GM12878 (cell line): Measurements from ENCODE around the gene DUSP18. TPM values are rescaled to one million over a fixed set of nuclear protein-coding genes. Genes with fewer than 3 reads are reported as not detected.

Source experiments
- ATAC-seq: fragments of 200-7000 bp; cut with Tn5 transposase; 3 replicates; pipeline ENCODE4 v1.9.1; 2020; ENCODE audit warnings: mild to moderate bottlenecking, moderate library complexity
- BruUV-seq: library from RNA; stranded (reverse); fragments of 400-500 nt; replicated peaks from 2 replicates; lab custom pipeline; 2021; lab: Mats Ljungman, UMichigan
- CTCF ChIA-PET: fragments of 300-600 bp; sonication (Branson Sonifier 250); formaldehyde crosslinking; extraction: SDS; loops from one replicate; lab custom pipeline; 2021; ENCODE audit warnings: inconsistent platforms; lab: Yijun Ruan, JAX
- POLR2A ChIA-PET: fragments of 350-600 bp; formaldehyde crosslinking; extraction: SDS; loops from one replicate; lab custom pipeline; 2021; ENCODE audit warnings: inconsistent platforms; lab: Charles Lee
- RAD21 ChIA-PET: fragments of 300-600 bp; sonication (Branson Sonifier 250); formaldehyde crosslinking; loops from one replicate; lab custom pipeline; 2023; ENCODE audit warnings: antibody characterized with exemption; ENCODE audit not compliant: unreplicated experiment; lab: Charles Lee
- SMC1A ChIA-PET: fragments of 300-600 bp; sonication (Branson Sonifier 250); formaldehyde crosslinking; loops from one replicate; lab custom pipeline; 2023; ENCODE audit not compliant: unreplicated experiment, uncharacterized antibody; lab: Charles Lee
- DNase-seq: peaks from one replicate; pipeline ENCODE4 v3.0.0-alpha.2; 2011; ENCODE audit warnings: low read depth, low spot score
- FAIRE-seq: peaks from 3 replicates; lab custom pipeline; 2011; peaks lifted over from hg19 to GRCh38; lab: Jason Lieb, UNC
- H2AFZ ChIP-seq: 2 replicates; pipeline ENCODE4 v1.6.0; 2011; ENCODE audit warnings: low read depth, low read length, control low read depth; ENCODE audit not compliant: control insufficient read depth
- H3K27ac ChIP-seq: 2 replicates; pipeline ENCODE4 v1.5.1; 2011; ENCODE audit warnings: control low read depth; ENCODE audit not compliant: control insufficient read depth, insufficient read depth
- H3K27me3 ChIP-seq, 2 experiments: replicated peaks in 1 of 2; 2 replicates each; pipeline versions ENCODE4 v1.6.0 to v1.6.1; 2011; ENCODE audit warnings: low read length in 1 of 2; ENCODE audit not compliant: control insufficient read depth in 2 of 2, insufficient read depth in 2 of 2
- H3K36me3 ChIP-seq, 2 experiments: 2 replicates each; pipeline ENCODE4 v1.5.1; 2011; ENCODE audit warnings: low read length in 1 of 2; ENCODE audit not compliant: control insufficient read depth in 2 of 2, insufficient read depth in 2 of 2
- H3K4me1 ChIP-seq: 2 replicates; pipeline ENCODE4 v1.6.1; 2011; ENCODE audit warnings: mild to moderate bottlenecking, low read length, moderate library complexity, mixed read lengths; ENCODE audit not compliant: control insufficient read depth, insufficient read depth
- H3K4me2 ChIP-seq: 2 replicates; pipeline ENCODE4 v1.6.0; 2011; ENCODE audit warnings: control low read depth; ENCODE audit not compliant: control insufficient read depth, insufficient read depth
- H3K4me3 ChIP-seq: fragments of 200-600 bp; sonication (generic); 2 replicates; pipeline ENCODE4 v1.5.1; 2016
- H3K79me2 ChIP-seq: 2 replicates; pipeline ENCODE4 v1.6.0; 2011; ENCODE audit warnings: low read length; ENCODE audit not compliant: control insufficient read depth, insufficient read depth
- H3K9ac ChIP-seq: 2 replicates; pipeline ENCODE4 v1.8.0; 2011; ENCODE audit warnings: low read length, control low read depth, mixed read lengths; ENCODE audit not compliant: control insufficient read depth, insufficient read depth
- H3K9me3 ChIP-seq: replicated peaks from 3 replicates; pipeline ENCODE4 v1.5.1; 2011; ENCODE audit warnings: mild to moderate bottlenecking, low read length; ENCODE audit not compliant: control insufficient read depth, insufficient read depth
- H4K20me1 ChIP-seq: 2 replicates; pipeline ENCODE4 v1.6.0; 2011; ENCODE audit not compliant: control insufficient read depth, insufficient read depth
- BACH1 ChIP-seq: fragments of 450-650 bp; IDR thresholded peaks from 2 replicates; pipeline ENCODE4 v1.6.1; 2017; ENCODE audit warnings: mild to moderate bottlenecking, borderline replicate concordance
- BHLHE40 ChIP-seq, 2 experiments: fragments of 450-650 bp in 1 of 2; IDR thresholded peaks; 2 replicates each; pipeline ENCODE4 v1.6.1; 2011 to 2017; ENCODE audit warnings: low read depth in 2 of 2, borderline replicate concordance in 1 of 2, improper control_type of control experiment in 1 of 2, low read length in 1 of 2, mild to moderate bottlenecking in 1 of 2
- CTCF ChIP-seq, 3 experiments: IDR thresholded peaks in 2 of 3; conservative IDR thresholded peaks in 1 of 3; 2 replicates each; pipeline ENCODE4 v1.5.1; 2011; ENCODE audit warnings: low read depth in 3 of 3, low read length in 3 of 3, mild to moderate bottlenecking in 3 of 3, control low read depth in 2 of 3, moderate library complexity in 2 of 3, inconsistent platforms in 1 of 3, mixed read lengths in 1 of 3; ENCODE audit not compliant: control insufficient read depth in 2 of 3, insufficient read depth in 1 of 3; ENCODE audit errors: extremely low read depth in 1 of 3
- LARP7 ChIP-seq: fragments of 450-650 bp; IDR thresholded peaks from 2 replicates; pipeline ENCODE4 v1.6.1; 2017; ENCODE audit warnings: mild to moderate bottlenecking
- NR2F1 ChIP-seq: fragments of 450-650 bp; conservative IDR thresholded peaks from 2 replicates; pipeline ENCODE4 v1.6.1; 2017; ENCODE audit warnings: mild to moderate bottlenecking
- PKNOX1 ChIP-seq: fragments of 450-650 bp; IDR thresholded peaks from 2 replicates; pipeline ENCODE4 v1.6.1; 2016; ENCODE audit warnings: mild to moderate bottlenecking
- POLR2A ChIP-seq: IDR thresholded peaks from 2 replicates; pipeline ENCODE4 v1.6.1; 2011; ENCODE audit warnings: low read depth, mild to moderate bottlenecking, low read length
- RELB ChIP-seq: fragments of 450-650 bp; IDR thresholded peaks from 2 replicates; pipeline ENCODE4 v1.6.1; 2017; ENCODE audit warnings: low read depth, mild to moderate bottlenecking, moderate library complexity
- RFX5 ChIP-seq: IDR thresholded peaks from 2 replicates; pipeline ENCODE4 v1.6.1; 2011; ENCODE audit warnings: low read depth, low read length, improper control_type of control experiment
- SMC3 ChIP-seq: IDR thresholded peaks from 2 replicates; pipeline ENCODE4 v1.6.1; 2011; ENCODE audit warnings: low read length, improper control_type of control experiment, borderline replicate concordance
- SRF ChIP-seq, 2 experiments: IDR thresholded peaks; 2 replicates each; pipeline ENCODE4 v1.6.1; 2011; ENCODE audit warnings: low read depth in 2 of 2, low read length in 2 of 2, mild to moderate bottlenecking in 1 of 2, moderate library complexity in 1 of 2
- WGBS: methylation state at CpG from one replicate; pipeline ENCODE4 v1.1.6; 2016; ENCODE audit warnings: low lambda C conversion rate; ENCODE audit not compliant: insufficient replicate concordance, insufficient coverage; ENCODE audit errors: missing lambda C conversion rate; 5-methylcytosine and 5-hydroxymethylcytosine counted together
- in situ Hi-C: fragments of 300-500 bp; cut with MboI; formaldehyde crosslinking; loops from 9 replicates; pipeline ENCODE4 v1.14.3; 2018; ENCODE audit warnings: mixed read lengths
- intact Hi-C: fragments of 100-400 bp; cut with micrococcal nuclease; formaldehyde crosslinking; loops from one replicate; pipeline ENCODE4 v1.14.2; 2022; ENCODE audit not compliant: unreplicated experiment
- polyA plus RNA-seq, 11 experiments: library from polyadenylated mRNA; depleted of rRNA in 4 of 11; unstranded in 6 of 11; stranded (reverse) in 5 of 11; fragments of >200 nt; fragmentation: Nextera tagmentation in 4 of 11; fragmentation: Illumina TruSeq in 1 of 11; extraction: Ambion mirVana in 4 of 11; extraction: Trizol in 1 of 11; gene quantifications; 1 replicate in 1 of 11; 2 replicates in 10 of 11; pipeline versions ENCODE4 v1.2.1 to v1.2.3, GENCODE V29; 2011 to 2016; ENCODE audit warnings: inconsistent platforms in 2 of 11, missing spikeins in 2 of 11, low read depth in 1 of 11
- total RNA-seq, 4 experiments: library from RNA; depleted of rRNA in 3 of 4; stranded (reverse); fragments of >200 nt in 3 of 4; fragmentation: Illumina TruSeq in 1 of 4; extraction: Trizol in 1 of 4; gene quantifications; 2 replicates each; pipeline versions ENCODE4 v1.2.1 to v1.2.3, GENCODE V29; 2013 to 2021

DUSP18 gene
- total and polyA plus RNA-seq, 10 of the 15 experiments (the other 5 are each of a cell fraction or from before 2014, with no cell fraction given) = 1.9 to 11.9 (median 7.7) TPM

GRCh38 chr22:30694640-30695350 is 27.1 kb upstream of the DUSP18 start, which contains the start of gene OSBP2:
OSBP2 (plus strand) TSS chr22:30694874; CDS start chr22:30694910, 36 bp downstream.
- in situ Hi-C loops = no loop called here
- Histone ChIP-seq H3K9ac (peak within 1 kb of the TSS; percentile 69), H3K27ac (no peak within 1 kb of the TSS), H3K27me3 (no peaks in the 10 kb centered on the region; a peak in 1 of 4 replicates), H3K4me1 (no peaks in the 10 kb centered on the region; the same call in 1 of the 2 replicates), H3K36me3 (no peaks in the 10 kb centered on the region), H2AFZ (peak within 1 kb of the TSS; percentile 83), H3K9me3 (no peaks in the 10 kb centered on the region), H3K79me2 (no peaks in the 10 kb centered on the region), H3K4me3 (peak within 1 kb of the TSS; percentile 87; the same call in 1 of the 2 replicates), H3K4me2 (peak within 1 kb of the TSS; percentile 95), H4K20me1 (no peaks in the 10 kb centered on the region)
- intact Hi-C loops = no loop called here
- FAIRE-seq = no peak
- 16% methylated on average over 60 of the region's 88 CpGs for WGBS
- ATAC-seq = peak; percentile 75
- no peak for DNase-seq
- RAD21 ChIA-PET = interaction anchor here (1.2 kb wide), 2 partner anchors 60 kb away, joined by 3 to 4 read pairs; no protein-coding TSS in a partner anchor
- peak; percentile 62 for TF ChIP-seq POLR2A
- peak; percentile 74 for TF ChIP-seq NR2F1
- peak; percentile 48; the same call in 1 of the 2 replicates for TF ChIP-seq LARP7
- peak in 1 of 2 experiments; percentile 57; a peak in 2 of 4 replicates for TF ChIP-seq BHLHE40 (IDR thresholded peaks at IDR 0.05; ENCODE audit: borderline replicate concordance in 1 of 2, low read depth in 2 of 2, low read length in 1 of 2)
- no peak for TF ChIP-seq PKNOX1
- TF ChIP-seq SMC3 = peak; percentile 4; the same call in 1 of the 2 replicates
- no peak for TF ChIP-seq CTCF (IDR thresholded peaks at IDR 0.05 in 2 of 3, conservative IDR thresholded peaks at IDR 0.05 in 1 of 3; ENCODE audit: control insufficient read depth in 2 of 3, extremely low read depth in 1 of 3, insufficient read depth in 1 of 3, low read depth in 3 of 3, low read length in 3 of 3)
- TF ChIP-seq BACH1 = peak; percentile 47; the same call in 1 of the 2 replicates
- no peak for TF ChIP-seq RFX5
- no peak for TF ChIP-seq RELB
- TF ChIP-seq SRF (IDR thresholded peaks at IDR 0.05; ENCODE audit: low read depth in 2 of 2, low read length in 2 of 2) = 0 out of 4 replicates have a peak, but pooled peaks of 1 of the 2 experiments have one; percentile 12
- no TSS peak for BruUV-seq
- POLR2A ChIA-PET = interaction anchor here (1.2 kb wide), 1 partner anchor 60 kb away, joined by 4 read pairs; no protein-coding TSS in a partner anchor
- CTCF ChIA-PET = interaction anchor here (0.9 to 2.0 kb wide), 3 partner anchors 11 to 60 kb away, joined by 4 to 7 read pairs (median 5); partner anchors contain the start of gene SLC35E4
- SMC1A ChIA-PET = interaction anchor here (0.9 to 1.5 kb wide), 4 partner anchors 10 to 60 kb away, joined by 3 to 8 read pairs (median 4); no protein-coding TSS in a partner anchor
